Measurements from ENCODE around the gene LCE2B. TPM values are rescaled to one million over a fixed set of nuclear protein-coding genes. Genes with fewer than 3 reads are reported as not detected.
"Not testable (repeated sequence)": the region's sequence is repeated elsewhere in the genome, so short reads cannot be mapped to it uniquely, and the experiment has no call there.

Gene LCE2B
- total RNA-seq, 4 donors from 2014 or later = not detected

DNA sequence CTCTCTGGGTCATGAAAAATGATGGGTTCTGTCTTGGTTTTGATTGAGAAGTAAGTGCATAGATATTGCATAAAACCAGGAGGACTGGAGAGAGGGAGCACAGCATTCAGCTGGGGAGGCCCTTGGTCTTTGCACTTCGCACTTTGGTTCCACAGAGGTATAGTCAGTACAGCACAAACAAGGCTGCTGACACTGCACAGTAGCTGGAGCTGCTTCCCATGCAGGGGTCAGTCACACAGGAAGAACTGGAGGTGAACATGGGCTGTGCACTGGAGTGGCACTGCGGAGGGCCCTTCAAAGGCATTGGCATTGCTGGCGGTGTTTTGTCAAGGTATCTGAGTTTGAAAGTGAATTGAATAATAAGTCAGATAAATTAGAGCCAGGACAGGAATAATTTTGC lies 27.3 kb upstream of the LCE2B start:
- TF ChIP-seq, protein P1, sequence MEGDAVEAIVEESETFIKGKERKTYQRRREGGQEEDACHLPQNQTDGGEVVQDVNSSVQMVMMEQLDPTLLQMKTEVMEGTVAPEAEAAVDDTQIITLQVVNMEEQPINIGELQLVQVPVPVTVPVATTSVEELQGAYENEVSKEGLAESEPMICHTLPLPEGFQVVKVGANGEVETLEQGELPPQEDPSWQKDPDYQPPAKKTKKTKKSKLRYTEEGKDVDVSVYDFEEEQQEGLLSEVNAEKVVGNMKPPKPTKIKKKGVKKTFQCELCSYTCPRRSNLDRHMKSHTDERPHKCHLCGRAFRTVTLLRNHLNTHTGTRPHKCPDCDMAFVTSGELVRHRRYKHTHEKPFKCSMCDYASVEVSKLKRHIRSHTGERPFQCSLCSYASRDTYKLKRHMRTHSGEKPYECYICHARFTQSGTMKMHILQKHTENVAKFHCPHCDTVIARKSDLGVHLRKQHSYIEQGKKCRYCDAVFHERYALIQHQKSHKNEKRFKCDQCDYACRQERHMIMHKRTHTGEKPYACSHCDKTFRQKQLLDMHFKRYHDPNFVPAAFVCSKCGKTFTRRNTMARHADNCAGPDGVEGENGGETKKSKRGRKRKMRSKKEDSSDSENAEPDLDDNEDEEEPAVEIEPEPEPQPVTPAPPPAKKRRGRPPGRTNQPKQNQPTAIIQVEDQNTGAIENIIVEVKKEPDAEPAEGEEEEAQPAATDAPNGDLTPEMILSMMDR (IDR thresholded peaks at IDR 0.05) = no peak
- ATAC-seq (ENCODE audit: low FRiP score) (no peak), DNase-seq (ENCODE audit: low spot score) (no peak)

GRCh38 chr1:152663098-152663497 lies 22.8 kb upstream of the LCE2B start, which contains the start of gene LCE2D:
Gene LCE2D, plus strand, starts transcription at chr1:152663380. Its CDS starts 726 bp downstream, at chr1:152664106.
- ATAC-seq (ENCODE audit: low FRiP score) (no peak), DNase-seq (ENCODE audit: low spot score) (no peak)
- TF ChIP-seq, protein P1 (IDR thresholded peaks at IDR 0.05) = no peak

GRCh38 chr1:152666171-152666570 lies 19.8 kb upstream of the LCE2B start:
- not testable (repeated sequence) for ATAC-seq (ENCODE audit: low FRiP score); DNase-seq (ENCODE audit: low spot score)

DNA sequence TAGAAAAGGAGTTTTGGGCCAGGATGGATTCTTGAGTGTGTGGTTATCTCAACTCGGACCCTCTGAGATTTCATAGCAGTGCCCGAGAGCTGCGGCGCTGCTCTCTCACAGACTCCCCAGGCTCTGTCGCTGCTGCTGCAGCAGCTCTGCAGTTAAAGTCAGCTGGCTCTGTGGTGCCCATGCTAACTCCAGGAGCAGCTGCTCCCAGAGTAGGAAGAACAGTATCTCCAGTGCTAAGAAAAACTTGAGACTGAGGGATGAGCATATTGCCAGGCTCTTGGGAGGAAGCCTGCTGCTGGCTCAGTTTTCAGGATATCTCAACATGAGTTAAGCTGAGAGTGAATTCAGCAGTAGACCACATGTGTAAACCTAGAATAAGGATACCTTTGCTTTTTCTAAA lies 18.3 kb upstream of the LCE2B start:
- TF ChIP-seq, protein P1 (IDR thresholded peaks at IDR 0.05) = no peak
- DNase-seq (ENCODE audit: low spot score) (no peak), ATAC-seq (ENCODE audit: low FRiP score) (no peak)

DNA sequence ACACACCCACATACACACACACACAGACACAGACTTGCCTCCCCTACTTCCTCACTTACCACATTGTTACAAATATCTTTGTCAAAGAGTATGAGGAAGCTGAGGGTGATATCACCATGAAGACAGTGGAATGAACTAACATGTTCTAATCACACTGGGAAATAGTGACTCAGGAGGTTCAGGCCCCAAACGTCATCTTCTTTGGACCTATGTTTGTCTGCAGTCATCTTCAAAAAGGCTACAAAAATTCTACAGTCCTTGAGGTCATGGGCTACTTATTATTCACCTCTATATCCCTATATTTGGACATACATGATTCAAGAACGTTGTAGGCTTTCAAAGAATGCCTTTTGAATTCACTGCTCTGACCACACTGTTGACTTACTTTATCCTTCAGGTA lies 12.9 kb upstream of the LCE2B start:
- DNase-seq (ENCODE audit: low spot score) = no peak
- TF ChIP-seq, protein P1 (IDR thresholded peaks at IDR 0.05) = no peak
- ATAC-seq (ENCODE audit: low FRiP score) = no peak

- ATAC-seq (ENCODE audit: low FRiP score); DNase-seq (ENCODE audit: low spot score): not testable (repeated sequence)
These were observed 10.9 kb upstream of the LCE2B start, which contains the start of gene LCE2C for GRCh38 chr1:152674983-152675382. Gene LCE2C, plus strand, starts transcription at chr1:152675279. Its CDS starts 737 bp downstream, at chr1:152676016.

DNA sequence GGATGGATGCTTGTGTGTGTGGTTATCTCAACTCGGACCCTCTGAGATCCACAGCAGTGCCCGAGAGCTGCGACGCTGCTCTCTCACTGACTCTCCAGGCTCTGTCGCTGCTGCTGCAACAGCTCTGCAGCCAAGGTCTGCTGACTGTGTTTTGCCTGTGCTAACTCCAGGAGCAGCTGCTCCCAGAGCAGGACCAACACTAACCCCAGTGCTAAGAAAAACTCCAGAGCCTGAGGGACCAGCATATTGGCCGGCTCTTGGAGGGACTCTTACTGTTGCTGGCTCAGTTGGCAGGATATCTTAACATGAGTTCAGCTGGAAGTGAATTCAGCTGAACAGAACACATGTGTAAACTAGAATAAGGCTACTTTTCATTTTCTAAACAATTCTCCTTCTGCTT lies 6.5 kb upstream of the LCE2B start:
- DNase-seq (ENCODE audit: low spot score) (no peak), ATAC-seq (ENCODE audit: low FRiP score) (no peak)
- TF ChIP-seq, protein P1 (IDR thresholded peaks at IDR 0.05) = no peak

GRCh38 chr1:152681616-152682015 lies 4.3 kb upstream of the LCE2B start:
- DNase-seq (ENCODE audit: low spot score) (no peak), ATAC-seq (ENCODE audit: low FRiP score) (no peak)
- TF ChIP-seq, protein P1 (IDR thresholded peaks at IDR 0.05) = no peak

Measured in omental fat pad (tissue), 4 donors.